Adipose tissue (tissue), 3 donors: ENCODE data around the gene SEC61G. TPM values are rescaled to one million over a fixed set of nuclear protein-coding genes. Genes with fewer than 3 reads are reported as not detected.

ENCODE experiments used
- H3K27ac ChIP-seq: one replicate; pipeline ENCODE4 v1.5.1; 2013; ENCODE audit warnings: low read depth, low read length
- WGBS, 3 donors: extraction: QIAGEN DNeasy Blood & Tissue Kit; methylation state at CpG; one replicate each; pipeline ENCODE4 v1.1.7; 2013; 5-methylcytosine and 5-hydroxymethylcytosine counted together
- polyA plus RNA-seq, 3 donors: library from polyadenylated mRNA; stranded (reverse); fragments of 200-250 nt; gene quantifications; one replicate each; pipeline ENCODE4 v1.2.3, GENCODE V29; 2013
- donor health status: healthy with polysubstance abuse.
- donor health status: Bipolar disorder and iron deficiency.
- donor health status: healthy.

The SEC61G gene
- 100 to 1,000 TPM; 248 to 454 (median 383) TPM for polyA plus RNA-seq

GRCh38 chr7:54758702-54759592, at the start of gene SEC61G:
Gene SEC61G, minus strand, starts transcription at chr7:54759211. Its CDS starts 1,623 bp downstream, at chr7:54757588.
- 0 to 1% (median 0%) methylated on average over 63 to 72 of the region's 72 CpGs for WGBS, 3 donors

GRCh38 chr7:54802841-54803240, 43.8 kb upstream of the SEC61G start:
- WGBS, 3 donors: 65 to 83% (median 80%) methylated on average over 4 of the region's 4 CpGs
- no peak overlapping the region for H3K27ac ChIP-seq

More at GRCh38 chr7:54758702-54759592, at the start of gene SEC61G:
- peak within 1 kb of the TSS; percentile 43 for H3K27ac ChIP-seq

GRCh38 chr7:54802114-54802513, 43.1 kb upstream of the SEC61G start:
- 51 to 56% (median 54%) methylated on average over 11 of the region's 11 CpGs for WGBS, 3 donors
- no peak overlapping the region for H3K27ac ChIP-seq

GRCh38 chr7:54799792-54800191, 40.8 kb upstream of the SEC61G start:
- WGBS, 3 donors: 29 to 45% (median 33%) methylated on average over 3 of the region's 3 CpGs
- no peak overlapping the region for H3K27ac ChIP-seq

- H3K27ac ChIP-seq: no peak overlapping the region
- WGBS, 3 donors: 65 to 78% (median 71%) methylated on average over 4 of the region's 4 CpGs
These were observed 39.5 kb upstream of the SEC61G start for GRCh38 chr7:54798530-54798929.

GRCh38 chr7:54796853-54797252, 37.8 kb upstream of the SEC61G start:
- 75 to 76% (median 76%) methylated on average over 4 of the region's 4 CpGs for WGBS, 3 donors
- no peak overlapping the region for H3K27ac ChIP-seq

- H3K27ac ChIP-seq: no peak overlapping the region
- WGBS, 3 donors: 51 to 84% (median 64%) methylated on average over 6 of the region's 6 CpGs
These were observed 37.1 kb upstream of the SEC61G start for GRCh38 chr7:54796150-54796549.

GRCh38 chr7:54792383-54792782, 33.4 kb upstream of the SEC61G start:
- no peak overlapping the region for H3K27ac ChIP-seq
- WGBS, 3 donors: 53 to 79% (median 67%) methylated on average over 10 to 11 of the region's 11 CpGs

GRCh38 chr7:54788664-54789063, 29.7 kb upstream of the SEC61G start:
- 1 to 8% (median 2%) methylated on average over 9 of the region's 9 CpGs for WGBS, 3 donors

GRCh38 chr7:54785261-54785660, 26.2 kb upstream of the SEC61G start:
- no peak overlapping the region for H3K27ac ChIP-seq
- WGBS, 3 donors: 67 to 77% (median 69%) methylated on average over 8 of the region's 8 CpGs

More at GRCh38 chr7:54788664-54789063, 29.7 kb upstream of the SEC61G start:
- H3K27ac ChIP-seq: no peak overlapping the region

GRCh38 chr7:54783952-54784351, 24.9 kb upstream of the SEC61G start:
- 70 to 90% (median 83%) methylated on average over 4 of the region's 4 CpGs for WGBS, 3 donors
- H3K27ac ChIP-seq: no peak overlapping the region

GRCh38 chr7:54782829-54783228, 23.8 kb upstream of the SEC61G start:
- WGBS, 3 donors: 77 to 94% (median 78%) methylated on average over 8 of the region's 8 CpGs
- H3K27ac ChIP-seq: no peak overlapping the region

GRCh38 chr7:54782314-54782713, 23.3 kb upstream of the SEC61G start:
- WGBS, 3 donors: 87 to 88% (median 88%) methylated on average over 10 of the region's 10 CpGs
- H3K27ac ChIP-seq: no peak overlapping the region

GRCh38 chr7:54781134-54781920, 22.3 kb upstream of the SEC61G start:
- no peak overlapping the region for H3K27ac ChIP-seq
- WGBS, 3 donors: 69 to 71% (median 70%) methylated on average over 8 of the region's 8 CpGs

- WGBS, 3 donors: 69 to 88% (median 86%) methylated on average over 5 of the region's 5 CpGs
- H3K27ac ChIP-seq: no peak overlapping the region
These were observed 21.5 kb upstream of the SEC61G start for GRCh38 chr7:54780490-54780889.

GRCh38 chr7:54778696-54779540, 19.9 kb upstream of the SEC61G start:
- H3K27ac ChIP-seq: no peak overlapping the region
- WGBS, 3 donors: 78 to 82% (median 79%) methylated on average over 7 of the region's 7 CpGs

- WGBS, 3 donors: 83 to 97% (median 94%) methylated on average over 8 to 9 of the region's 9 CpGs
These were observed 19.2 kb upstream of the SEC61G start for GRCh38 chr7:54778166-54778565.

More at GRCh38 chr7:54778166-54778565, 19.2 kb upstream of the SEC61G start:
- no peak overlapping the region for H3K27ac ChIP-seq
